ENCODE results near the gene SPTSSB. TPM values are rescaled to one million over a fixed set of nuclear protein-coding genes. Genes with fewer than 3 reads are reported as not detected.

The SPTSSB gene
- total and polyA plus RNA-seq, 2 donors (not counting 1 experiment from before 2014, with no cell fraction given): not detected

DNA sequence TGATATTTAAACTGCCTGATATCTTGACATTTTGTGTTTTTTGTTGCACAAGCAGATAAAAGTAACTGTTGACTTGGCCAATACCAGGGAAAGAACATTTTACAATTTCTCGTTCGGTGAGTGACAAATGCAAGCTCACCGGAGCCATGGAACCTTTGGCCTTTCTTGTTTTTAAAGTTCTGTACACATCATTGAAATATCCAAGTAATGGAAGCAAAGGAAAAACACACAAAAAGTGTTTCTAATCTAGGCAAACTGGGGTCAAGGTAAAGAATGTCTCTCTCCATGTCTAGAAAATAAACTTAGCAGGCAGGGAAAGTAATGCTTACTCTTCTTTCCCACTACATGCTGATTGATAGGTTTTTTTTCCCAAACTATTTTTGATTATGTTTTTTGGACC is 27.8 kb downstream of the SPTSSB start:
- DNase-seq: no peak
- intact Hi-C loops (cut with micrococcal nuclease): no loop called here
- ChIA-PET CTCF (no interaction called here), POLR2A (no interaction called here)
- TF ChIP-seq, protein P1, sequence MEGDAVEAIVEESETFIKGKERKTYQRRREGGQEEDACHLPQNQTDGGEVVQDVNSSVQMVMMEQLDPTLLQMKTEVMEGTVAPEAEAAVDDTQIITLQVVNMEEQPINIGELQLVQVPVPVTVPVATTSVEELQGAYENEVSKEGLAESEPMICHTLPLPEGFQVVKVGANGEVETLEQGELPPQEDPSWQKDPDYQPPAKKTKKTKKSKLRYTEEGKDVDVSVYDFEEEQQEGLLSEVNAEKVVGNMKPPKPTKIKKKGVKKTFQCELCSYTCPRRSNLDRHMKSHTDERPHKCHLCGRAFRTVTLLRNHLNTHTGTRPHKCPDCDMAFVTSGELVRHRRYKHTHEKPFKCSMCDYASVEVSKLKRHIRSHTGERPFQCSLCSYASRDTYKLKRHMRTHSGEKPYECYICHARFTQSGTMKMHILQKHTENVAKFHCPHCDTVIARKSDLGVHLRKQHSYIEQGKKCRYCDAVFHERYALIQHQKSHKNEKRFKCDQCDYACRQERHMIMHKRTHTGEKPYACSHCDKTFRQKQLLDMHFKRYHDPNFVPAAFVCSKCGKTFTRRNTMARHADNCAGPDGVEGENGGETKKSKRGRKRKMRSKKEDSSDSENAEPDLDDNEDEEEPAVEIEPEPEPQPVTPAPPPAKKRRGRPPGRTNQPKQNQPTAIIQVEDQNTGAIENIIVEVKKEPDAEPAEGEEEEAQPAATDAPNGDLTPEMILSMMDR (IDR thresholded peaks at IDR 0.05): no peak
- TF ChIP-seq EZH2 (IDR thresholded peaks at IDR 0.05; ENCODE audit: borderline replicate concordance, insufficient read depth, low read depth, low read length, poor library complexity, severe bottlenecking): no peak
- Mint-ChIP-seq H3K27ac (no peak overlapping the region), H3K9me3 (ENCODE audit: insufficient read depth) (no peaks in the 10 kb centered on the region), H3K27me3 (peaks cover 37% of the 10 kb centered on the region), H3K4me1 (no peaks in the 10 kb centered on the region), H3K4me3 (no peak overlapping the region)
- ATAC-seq (ENCODE audit: low read depth): no peak
- no peak overlapping the region for H3K9ac ChIP-seq (ENCODE audit: low read length)
- H3K27me3 ChIP-seq (replicated peaks in 1 of 4; ENCODE audit: control extremely low read depth in 1 of 4, control insufficient read depth in 3 of 4, insufficient read depth in 4 of 4, low read length in 3 of 4): peaks cover 0 to under 1% (median 0%) of the 10 kb centered on the region in 4 experiments
- no peaks in the 10 kb centered on the region for H3K79me2 ChIP-seq (ENCODE audit: control insufficient read depth, insufficient read depth, low read length)
- H2AFZ ChIP-seq (ENCODE audit: insufficient read depth, low read depth, low read length, poor library complexity, severe bottlenecking): no peak overlapping the region
- H3K4me3 ChIP-seq (ENCODE audit: control extremely low read depth in 1 of 5, extremely low read depth in 1 of 5, insufficient read depth in 1 of 5, low read depth in 2 of 5, low read length in 4 of 5): no peak overlapping the region
- no peaks in the 10 kb centered on the region for H3K9me3 ChIP-seq (ENCODE audit: control extremely low read depth in 1 of 3, control insufficient read depth in 2 of 3, insufficient read depth in 1 of 3, low read length in 2 of 3)
- no peak overlapping the region for H3K4me2 ChIP-seq (replicated peaks; ENCODE audit: low read depth, low read length, poor library complexity, severe bottlenecking)
- no CpG with 5 or more reads among the region's 3 CpGs for WGBS (ENCODE audit: insufficient coverage)
- no peaks in the 10 kb centered on the region for H4K20me1 ChIP-seq (ENCODE audit: control insufficient read depth, insufficient read depth, low read length, poor library complexity, severe bottlenecking)
- H3K36me3 ChIP-seq (replicated peaks in 1 of 2; ENCODE audit: control extremely low read depth in 1 of 2, control insufficient read depth in 1 of 2, extremely low read depth in 1 of 2, insufficient read depth in 2 of 2, low read length in 1 of 2): no peaks in the 10 kb centered on the region
- no peaks in the 10 kb centered on the region for H3K4me1 ChIP-seq (ENCODE audit: control insufficient read depth in 2 of 2, insufficient read depth in 2 of 2, low read length in 2 of 2)
- no peak overlapping the region for H3K27ac ChIP-seq (ENCODE audit: low read length in 2 of 2)

DNA sequence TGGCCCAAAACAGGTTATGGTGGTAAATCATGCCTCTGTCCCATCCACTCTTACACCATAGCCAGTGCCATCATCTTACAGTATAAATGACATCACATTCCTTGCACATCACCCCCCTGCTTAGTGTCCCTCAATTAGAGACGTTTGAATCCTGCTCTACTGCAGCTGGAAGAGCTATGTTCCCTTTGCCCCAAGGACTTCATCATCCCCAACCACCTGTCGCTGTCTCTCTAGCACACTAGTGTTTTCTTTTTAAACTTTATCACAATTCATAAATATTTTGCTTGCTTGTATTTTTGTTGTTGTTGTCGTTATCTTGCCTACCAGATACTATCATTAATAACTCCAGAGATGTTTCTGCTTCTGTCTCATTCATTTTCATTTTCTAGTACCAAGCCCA is 28.7 kb downstream of the SPTSSB start:
- no peak for TF ChIP-seq EZH2 (IDR thresholded peaks at IDR 0.05; ENCODE audit: borderline replicate concordance, insufficient read depth, low read depth, low read length, poor library complexity, severe bottlenecking)
- TF ChIP-seq, protein P1 (IDR thresholded peaks at IDR 0.05): no peak
- Histone ChIP-seq H3K4me3 (ENCODE audit: control extremely low read depth in 1 of 5, extremely low read depth in 1 of 5, insufficient read depth in 1 of 5, low read depth in 2 of 5, low read length in 4 of 5) (no peak overlapping the region), H3K36me3 (replicated peaks in 1 of 2; ENCODE audit: control extremely low read depth in 1 of 2, control insufficient read depth in 1 of 2, extremely low read depth in 1 of 2, insufficient read depth in 2 of 2, low read length in 1 of 2) (no peaks in the 10 kb centered on the region), H3K4me2 (replicated peaks; ENCODE audit: low read depth, low read length, poor library complexity, severe bottlenecking) (no peak overlapping the region), H3K9ac (ENCODE audit: low read length) (no peak overlapping the region), H3K4me1 (ENCODE audit: control insufficient read depth in 2 of 2, insufficient read depth in 2 of 2, low read length in 2 of 2) (no peaks in the 10 kb centered on the region), H3K27ac (ENCODE audit: low read length in 2 of 2) (no peak overlapping the region), H3K79me2 (ENCODE audit: control insufficient read depth, insufficient read depth, low read length) (no peaks in the 10 kb centered on the region), H3K9me3 (ENCODE audit: control extremely low read depth in 1 of 3, control insufficient read depth in 2 of 3, insufficient read depth in 1 of 3, low read length in 2 of 3) (no peaks in the 10 kb centered on the region), H3K27me3 (replicated peaks in 1 of 4; ENCODE audit: control extremely low read depth in 1 of 4, control insufficient read depth in 3 of 4, insufficient read depth in 4 of 4, low read length in 3 of 4) (no peaks in the 10 kb centered on the region), H2AFZ (ENCODE audit: insufficient read depth, low read depth, low read length, poor library complexity, severe bottlenecking) (no peak overlapping the region), H4K20me1 (ENCODE audit: control insufficient read depth, insufficient read depth, low read length, poor library complexity, severe bottlenecking) (no peaks in the 10 kb centered on the region)
- Mint-ChIP-seq H3K9me3 (ENCODE audit: insufficient read depth) (no peaks in the 10 kb centered on the region), H3K4me1 (no peaks in the 10 kb centered on the region), H3K27ac (no peak overlapping the region), H3K27me3 (peaks cover 41% of the 10 kb centered on the region), H3K4me3 (no peak overlapping the region)
- ChIA-PET POLR2A (no interaction called here), CTCF (no interaction called here)
- no CpG with 5 or more reads among the region's 3 CpGs for WGBS (ENCODE audit: insufficient coverage)
- DNase-seq (no peak), ATAC-seq (ENCODE audit: low read depth) (no peak)
- intact Hi-C loops (cut with micrococcal nuclease): no loop called here
